HL-60 (cell line): ENCODE data around the gene ZBTB47.

Source experiments
- DNase-seq, 2 experiments: peaks; one replicate each; pipeline ENCODE4 v3.0.0-alpha.2; 2010 to 2020; ENCODE audit warnings: low read depth in 1 of 2, low spot score in 1 of 2
- H3K27ac ChIP-seq: fragments of 250-450 bp; sonication (Bioruptor Pico); replicated peaks from 2 replicates; pipeline ENCODE4 v1.5.1; 2020; ENCODE audit warnings: mild to moderate bottlenecking, moderate library complexity
- H3K27me3 ChIP-seq: fragments of 250-450 bp; sonication (Bioruptor Pico); 2 replicates; pipeline ENCODE4 v1.5.1; 2021; ENCODE audit warnings: mild to moderate bottlenecking, moderate library complexity; ENCODE audit not compliant: insufficient read depth, poor library complexity, severe bottlenecking
- H3K4me3 ChIP-seq: replicated peaks from 2 replicates; pipeline ENCODE4 v1.5.1; 2011; ENCODE audit warnings: mild to moderate bottlenecking, control low read depth, low read length; ENCODE audit not compliant: insufficient read depth
- CTCF ChIP-seq: IDR thresholded peaks from one replicate; pipeline ENCODE4 v1.5.1; 2011; ENCODE audit warnings: low read length, control low read depth, inconsistent platforms; ENCODE audit not compliant: insufficient read depth
- GABPA ChIP-seq: IDR thresholded peaks from 2 replicates; pipeline ENCODE4 v1.6.1; 2012; ENCODE audit warnings: low read depth
- POLR2AphosphoS5 ChIP-seq: IDR thresholded peaks from 2 replicates; pipeline ENCODE4 v1.6.1; 2012; ENCODE audit warnings: low read depth
- REST ChIP-seq: IDR thresholded peaks from 2 replicates; pipeline ENCODE4 v1.6.1; 2012; ENCODE audit warnings: low read depth; ENCODE audit not compliant: insufficient replicate concordance
- SPI1 ChIP-seq: IDR thresholded peaks from 2 replicates; pipeline ENCODE4 v1.6.1; 2012; ENCODE audit warnings: low read depth, mild to moderate bottlenecking, borderline replicate concordance

The ZBTB47 gene

GRCh38 chr3:42703695-42704025 is 50.2 kb downstream of the ZBTB47 start:
- H3K27ac ChIP-seq: no peak overlapping the region
- TF ChIP-seq REST (no peak), POLR2AphosphoS5 (no peak), CTCF (no peak), SPI1 (no peak), GABPA (no peak)
- DNase-seq: no peak

GRCh38 chr3:42704136-42704841 is 50.8 kb downstream of the ZBTB47 start:
- no peak overlapping the region for H3K27ac ChIP-seq
- TF ChIP-seq SPI1 (no peak), REST (no peak), CTCF (no peak), GABPA (no peak), POLR2AphosphoS5 (no peak)
- no peaks in the 10 kb centered on the region for H3K27me3 ChIP-seq
- H3K4me3 ChIP-seq: no peak overlapping the region
- no peak for DNase-seq

More at GRCh38 chr3:42703695-42704025, 50.2 kb downstream of the ZBTB47 start:
- H3K4me3 ChIP-seq: no peak overlapping the region
- no peaks in the 10 kb centered on the region for H3K27me3 ChIP-seq

GRCh38 chr3:42705058-42705767 is 51.7 kb downstream of the ZBTB47 start:
- H3K27me3 ChIP-seq: no peaks in the 10 kb centered on the region
- TF ChIP-seq REST: no peak
- no peak for TF ChIP-seq CTCF
- TF ChIP-seq GABPA: no peak
- no peak for TF ChIP-seq SPI1
- no peak for TF ChIP-seq POLR2AphosphoS5
- H3K27ac ChIP-seq: no peak overlapping the region
- no peak for DNase-seq
- no peak overlapping the region for H3K4me3 ChIP-seq
